Transverse colon (tissue), 4 donors: ENCODE data around the gene EPS8L3. TPM values are rescaled to one million over a fixed set of nuclear protein-coding genes. Genes with fewer than 3 reads are reported as not detected.
"Not testable (repeated sequence)": the region's sequence is repeated elsewhere in the genome, so short reads cannot be mapped to it uniquely, and the experiment has no call there.

Experiments
- DNase-seq: peaks from one replicate; pipeline ENCODE4 v3.0.0-alpha.2; 2019
- H3K27ac ChIP-seq, 4 donors: fragments of 200-600 bp; sonication (generic); 2 replicates each; pipeline ENCODE4 v1.5.1; 2016 to 2018; ENCODE audit warnings: inconsistent platforms in 4 of 4
- H3K27me3 ChIP-seq: fragments of 200-600 bp; sonication (generic); 2 replicates; pipeline ENCODE4 v1.5.1; 2017; ENCODE audit warnings: inconsistent platforms
- H3K36me3 ChIP-seq, 4 donors: fragments of 200-600 bp; sonication (generic); 2 replicates each; pipeline ENCODE4 v1.5.1; 2017 to 2019; ENCODE audit warnings: inconsistent platforms in 4 of 4
- H3K4me1 ChIP-seq, 4 donors: fragments of 200-600 bp; sonication (generic); 2 replicates each; pipeline ENCODE4 v1.5.1; 2017 to 2020; ENCODE audit warnings: inconsistent platforms in 4 of 4
- H3K4me3 ChIP-seq, 4 donors: fragments of 200-600 bp; sonication (generic); 1 replicate in 1 of 4; 2 replicates in 3 of 4; pipeline versions ENCODE4 v1.5.1 to v1.6.1; 2017 to 2019; ENCODE audit warnings: inconsistent platforms in 4 of 4
- H3K9me3 ChIP-seq, 2 donors: fragments of 200-600 bp; sonication (generic); 2 replicates each; pipeline ENCODE4 v1.5.1; 2017 to 2019; ENCODE audit warnings: inconsistent platforms in 2 of 2
- EP300 ChIP-seq: sonication (generic); formaldehyde crosslinking; IDR thresholded peaks from one replicate; pipeline ENCODE4 v1.6.1; 2017; ENCODE audit warnings: antibody characterized with exemption, low read depth
- POLR2A ChIP-seq: fragments of 450-650 bp; IDR thresholded peaks from one replicate; pipeline ENCODE4 v1.6.1; 2016; ENCODE audit warnings: antibody characterized with exemption, mild to moderate bottlenecking, moderate library complexity
- POLR2AphosphoS5 ChIP-seq, 3 donors: sonication (generic); formaldehyde crosslinking; IDR thresholded peaks; one replicate each; pipeline ENCODE4 v1.6.1; 2016; ENCODE audit warnings: antibody characterized with exemption in 3 of 3
- WGBS, 2 donors: methylation state at CpG; one replicate each; pipeline ENCODE4 v1.1.5; 2018; ENCODE audit warnings: low coverage in 1 of 2; 5-methylcytosine and 5-hydroxymethylcytosine counted together
- in situ Hi-C, 4 donors: fragments of 200-750 bp; cut with MboI; loops; one replicate each; pipeline versions ENCODE4 v1.15.0 to v1.15.1; 2017; ENCODE audit warnings: low sequenced_read_pairs in 3 of 4, low pct_ligation_motif_present in 1 of 4, low pct_unique_long_range_greater_than_20kb in 1 of 4
- intact Hi-C: fragments of 100-400 bp; cut with DNase I; formaldehyde crosslinking; loops from one replicate; pipeline ENCODE4 v1.15.1; 2023; ENCODE audit warnings: low total_unique reads
- total RNA-seq, 4 donors: library from RNA; depleted of rRNA; stranded (reverse); fragments of >200 nt; gene quantifications; one replicate each; pipeline ENCODE4 v1.1.0, GENCODE V29; 2016
- TF ChIP-seq, protein P1 (sequence below), 5 experiments: fragments of 200-600 bp in 3 of 5; fragments of 450-650 bp in 2 of 5; sonication (generic) in 3 of 5; IDR thresholded peaks; 1 replicate in 2 of 5; 2 replicates in 3 of 5; pipeline ENCODE4 v1.5.1; 2016 to 2017; ENCODE audit warnings: antibody characterized with exemption in 5 of 5, inconsistent platforms in 3 of 5, mild to moderate bottlenecking in 2 of 5, moderate library complexity in 1 of 5

The EPS8L3 gene
- total RNA-seq, 4 donors from 2014 or later: 228 to 468 (median 363) TPM

DNA sequence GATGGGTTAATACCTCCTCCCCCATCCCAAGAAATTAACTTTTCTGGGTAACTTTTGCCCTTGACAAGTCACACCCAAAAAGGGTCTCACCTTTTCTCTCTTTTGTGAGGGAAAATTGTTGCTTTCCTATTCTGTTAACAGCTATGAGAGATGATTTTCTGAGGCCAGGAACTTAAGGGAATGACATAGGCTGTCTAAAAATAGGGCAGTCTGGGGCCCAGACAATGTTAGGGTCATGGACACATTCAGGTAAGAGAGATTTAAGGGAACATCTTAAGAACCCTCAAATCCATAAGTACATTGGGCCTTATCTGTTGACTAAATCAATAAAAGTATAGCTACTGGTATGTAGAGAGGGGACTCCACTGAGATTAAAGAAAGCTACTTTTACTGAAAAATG is 14.5 kb downstream of the EPS8L3 start:
- no peak for DNase-seq
- in situ Hi-C loops: no loop called here
- H3K4me1 ChIP-seq: no peaks in the 10 kb centered on the region
- H3K36me3 ChIP-seq: peaks cover 0 to 5% (median 2%) of the 10 kb centered on the region in 4 donors
- no peaks in the 10 kb centered on the region for H3K9me3 ChIP-seq
- no peak for TF ChIP-seq EP300
- TF ChIP-seq POLR2AphosphoS5 (IDR thresholded peaks at IDR 0.05): no peak
- TF ChIP-seq POLR2A: no peak
- TF ChIP-seq, protein P1, sequence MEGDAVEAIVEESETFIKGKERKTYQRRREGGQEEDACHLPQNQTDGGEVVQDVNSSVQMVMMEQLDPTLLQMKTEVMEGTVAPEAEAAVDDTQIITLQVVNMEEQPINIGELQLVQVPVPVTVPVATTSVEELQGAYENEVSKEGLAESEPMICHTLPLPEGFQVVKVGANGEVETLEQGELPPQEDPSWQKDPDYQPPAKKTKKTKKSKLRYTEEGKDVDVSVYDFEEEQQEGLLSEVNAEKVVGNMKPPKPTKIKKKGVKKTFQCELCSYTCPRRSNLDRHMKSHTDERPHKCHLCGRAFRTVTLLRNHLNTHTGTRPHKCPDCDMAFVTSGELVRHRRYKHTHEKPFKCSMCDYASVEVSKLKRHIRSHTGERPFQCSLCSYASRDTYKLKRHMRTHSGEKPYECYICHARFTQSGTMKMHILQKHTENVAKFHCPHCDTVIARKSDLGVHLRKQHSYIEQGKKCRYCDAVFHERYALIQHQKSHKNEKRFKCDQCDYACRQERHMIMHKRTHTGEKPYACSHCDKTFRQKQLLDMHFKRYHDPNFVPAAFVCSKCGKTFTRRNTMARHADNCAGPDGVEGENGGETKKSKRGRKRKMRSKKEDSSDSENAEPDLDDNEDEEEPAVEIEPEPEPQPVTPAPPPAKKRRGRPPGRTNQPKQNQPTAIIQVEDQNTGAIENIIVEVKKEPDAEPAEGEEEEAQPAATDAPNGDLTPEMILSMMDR (IDR thresholded peaks at IDR 0.05): no peak
- intact Hi-C loops: no loop called here
- H3K4me3 ChIP-seq: no peak overlapping the region
- no peak overlapping the region for H3K27ac ChIP-seq
- no peaks in the 10 kb centered on the region for H3K27me3 ChIP-seq

DNA sequence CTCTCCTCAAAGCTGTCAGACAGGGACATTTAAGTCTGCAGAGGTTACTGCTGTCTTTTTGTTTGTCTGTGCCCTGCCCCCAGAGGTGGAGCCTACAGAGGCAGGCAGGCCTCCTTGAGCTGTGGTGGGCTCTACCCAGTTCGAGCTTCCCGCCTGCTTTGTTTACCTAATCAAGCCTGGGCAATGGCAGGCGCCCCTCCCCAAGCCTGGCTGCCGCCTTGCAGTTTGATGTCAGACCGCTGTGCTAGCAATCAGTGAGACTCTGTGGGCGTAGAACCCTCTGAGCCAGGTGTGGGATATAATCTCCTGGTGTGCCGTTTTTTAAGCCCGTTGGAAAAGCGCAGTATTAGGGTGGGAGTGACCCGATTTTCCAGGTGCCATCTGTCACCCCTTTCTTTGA is 15.4 kb downstream of the EPS8L3 start:
- H3K4me1 ChIP-seq, H3K36me3 ChIP-seq, H3K27ac ChIP-seq, H3K4me3 ChIP-seq, DNase-seq, in situ Hi-C loops, H3K27me3 ChIP-seq, H3K9me3 ChIP-seq: not testable (repeated sequence)
- intact Hi-C loops: loop anchor here (1.0 kb wide), 1 partner anchor 25 kb away; no protein-coding TSS in a partner anchor
- WGBS, 2 donors: 96 to 100% methylated on average over 1 to 10 of the region's 10 CpGs

GRCh38 chr1:109740615-109741373 is 22.9 kb downstream of the EPS8L3 start, which contains the start of gene GSTM3:
Gene GSTM3, minus strand, starts transcription at chr1:109741038. Its CDS starts 751 bp downstream, at chr1:109740287.
- Histone ChIP-seq H3K27ac (peak within 1 kb of the TSS; percentile 78 to 88 (median 80)), H3K4me3 (peak within 1 kb of the TSS; percentile 70 to 84 (median 74)), H3K27me3 (no peaks in the 10 kb centered on the region), H3K36me3 (no peaks in the 10 kb centered on the region), H3K4me1 (peaks cover 0 to 12% (median 9%) of the 10 kb centered on the region in 4 donors), H3K9me3 (no peaks in the 10 kb centered on the region)
- no peak for DNase-seq
- intact Hi-C loops (no loop called here), in situ Hi-C loops (no loop called here)
- WGBS, 2 donors: 0 to 19% methylated on average over 2 to 10 of the region's 10 CpGs
- TF ChIP-seq EP300 (no peak), POLR2A (no peak), POLR2AphosphoS5 (IDR thresholded peaks at IDR 0.05) (no peak)
- TF ChIP-seq, protein P1 (IDR thresholded peaks at IDR 0.05): no peak

DNA sequence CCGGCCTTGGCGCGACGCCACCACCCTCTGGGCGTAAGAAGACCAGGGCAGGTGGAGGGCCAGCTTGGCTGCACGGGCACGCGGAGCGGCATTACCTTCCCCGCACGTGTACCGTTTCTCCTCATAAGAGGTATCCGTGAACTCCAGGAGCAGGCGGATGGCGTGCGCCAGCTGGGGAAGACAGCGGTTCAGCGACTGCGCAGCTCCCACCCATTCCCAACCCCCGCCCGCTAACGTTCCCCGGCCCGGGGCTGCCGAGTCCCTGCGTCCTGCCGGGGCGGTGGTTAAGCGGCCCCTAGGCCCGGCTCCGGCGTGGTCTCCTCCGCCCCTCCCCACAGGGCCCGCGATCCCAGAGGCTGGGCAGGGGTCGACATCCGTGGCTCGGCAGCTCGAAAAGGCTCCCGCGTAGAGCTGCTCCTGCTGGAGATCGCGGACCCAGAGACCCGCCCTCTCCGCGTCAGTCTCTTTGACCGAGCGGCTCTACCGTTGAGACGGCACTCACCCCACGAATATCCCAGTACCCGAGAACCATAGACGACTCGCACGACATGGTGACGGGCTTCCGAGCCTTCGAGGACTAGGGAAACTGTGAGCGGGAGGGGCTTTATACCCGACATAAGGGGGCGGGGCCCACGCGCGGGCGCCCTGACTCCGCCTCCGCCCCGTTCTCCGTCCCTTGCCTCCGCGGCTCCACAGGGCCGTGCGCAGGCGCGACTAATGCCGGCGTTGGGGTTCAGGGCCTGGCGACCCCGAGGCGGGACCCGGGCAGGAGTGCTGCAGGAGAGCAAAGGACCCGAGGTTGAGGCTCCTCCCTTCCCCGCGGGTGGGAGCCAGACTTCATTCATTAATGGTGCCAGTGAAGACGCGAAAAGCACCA is 23.7 kb downstream of the EPS8L3 start:
- TF ChIP-seq EP300 (no peak), POLR2A (peak; percentile 80), POLR2AphosphoS5 (IDR thresholded peaks at IDR 0.05) (peak; percentile 93 to 97 (median 96))
- TF ChIP-seq, protein P1 (IDR thresholded peaks at IDR 0.05): no peak
- H3K27ac ChIP-seq: peak overlapping the region; percentile 78 to 88 (median 80)
- peak; percentile 85 for DNase-seq
- intact Hi-C loops (no loop called here), in situ Hi-C loops (no loop called here)
- H3K36me3 ChIP-seq: no peaks in the 10 kb centered on the region
- H3K4me1 ChIP-seq: peaks cover 0 to 12% (median 9%) of the 10 kb centered on the region in 4 donors
- no peaks in the 10 kb centered on the region for H3K27me3 ChIP-seq
- no peaks in the 10 kb centered on the region for H3K9me3 ChIP-seq
- WGBS, 2 donors: 4% methylated on average over 62 of the region's 86 CpGs; no CpG with 5 or more reads in 1 of the 2 donors
- peak overlapping the region; percentile 70 to 84 (median 74) for H3K4me3 ChIP-seq
